OCI-LY7 (cell line): Measurements from ENCODE around the gene KEL. TPM values are rescaled to one million over a fixed set of nuclear protein-coding genes. Genes with fewer than 3 reads are reported as not detected.

Source experiments
- total RNA-seq, 2 experiments: library from RNA; depleted of rRNA in 1 of 2; stranded (reverse); fragments of >200 nt in 1 of 2; shearing (Covaris generic) in 1 of 2; gene quantifications; 2 replicates each; pipeline ENCODE4 v1.2.3, GENCODE V29; 2014 to 2022

Gene KEL
- total RNA-seq, 2 experiments from 2014 or later = 1.5 to 2.2 TPM

Other genes with a start within 250 kb of the KEL start
- not detected in 2 replicates for gene PRSS1, start 212.9 kb downstream of the KEL start, total RNA-seq (2014; rRNA removed; shearing (Covaris generic))
- not detected in 2 replicates for gene PRSS1, start 212.9 kb downstream of the KEL start, total RNA-seq (2022)
- 0.23 and 0.60 TPM in 2 replicates for gene PRSS2, start 191.4 kb downstream of the KEL start, total RNA-seq (2014; rRNA removed; shearing (Covaris generic))
- gene PRSS2, start 191.4 kb downstream of the KEL start, total RNA-seq (2022) = 1.1 TPM in 2 replicates
- 0.15 and 0.41 TPM in 2 replicates for gene EPHB6, start 107.3 kb downstream of the KEL start, total RNA-seq (2014; rRNA removed; shearing (Covaris generic))
- gene EPHB6, start 107.3 kb downstream of the KEL start, total RNA-seq (2022) = 0.33 and 0.57 TPM in 2 replicates
- gene TRPV6, start 76.6 kb downstream of the KEL start, total RNA-seq (2014; rRNA removed; shearing (Covaris generic)) = not detected in 2 replicates
- not detected in 2 replicates for gene TRPV6, start 76.6 kb downstream of the KEL start, total RNA-seq (2022)
- gene TRPV5, start 28.6 kb downstream of the KEL start, total RNA-seq (2014; rRNA removed; shearing (Covaris generic)) = 0.06 TPM in 1 of 2 replicates, not detected in the other
- not detected in 2 replicates for gene TRPV5, start 28.6 kb downstream of the KEL start, total RNA-seq (2022)
- gene LLCFC1, start 22.9 kb downstream of the KEL start, total RNA-seq (2014; rRNA removed; shearing (Covaris generic)) = not detected in 2 replicates
- not detected in 2 replicates for gene LLCFC1, start 22.9 kb downstream of the KEL start, total RNA-seq (2022)
- 0.66 TPM in 1 of 2 replicates, not detected in the other for gene OR9A2, start 64.8 kb upstream of the KEL start, total RNA-seq (2014; rRNA removed; shearing (Covaris generic))
- gene OR9A2, start 64.8 kb upstream of the KEL start, total RNA-seq (2022) = 0.37 and 0.53 TPM in 2 replicates
- not detected in 2 replicates for gene OR6V1, start 90.0 kb upstream of the KEL start, total RNA-seq (2014; rRNA removed; shearing (Covaris generic))
- gene OR6V1, start 90.0 kb upstream of the KEL start, total RNA-seq (2022) = not detected in 2 replicates
- not detected in 2 replicates for gene PIP, start 169.7 kb upstream of the KEL start, total RNA-seq (2014; rRNA removed; shearing (Covaris generic))
- gene PIP, start 169.7 kb upstream of the KEL start, total RNA-seq (2022) = not detected in 2 replicates
- not detected in 2 replicates for gene TAS2R39, start 221.1 kb upstream of the KEL start, total RNA-seq (2014; rRNA removed; shearing (Covaris generic))
- gene TAS2R39, start 221.1 kb upstream of the KEL start, total RNA-seq (2022) = not detected in 2 replicates